Activated CD4-positive, alpha-beta T cell treated with anti-CD3 and anti-CD28 coated beads, Interleukin-2, amount 10 ng/mL, durations not matched to agents 24 days and 14 days (primary cell): ENCODE measurements around the gene KAT7. TPM values are rescaled to one million over a fixed set of nuclear protein-coding genes. Genes with fewer than 3 reads are reported as not detected.
A peak's percentile ranks its signal among the peaks of the same experiment; 100 is the strongest.

Experiments
- DNase-seq: peaks from one replicate; pipeline ENCODE4 v3.0.0; 2022
- H3K27ac Mint-ChIP-seq: one replicate; pipeline ENCODE4 v1.8.0; 2022; ENCODE audit warnings: mild to moderate bottlenecking, mixed read lengths
- H3K27me3 Mint-ChIP-seq: one replicate; pipeline ENCODE4 v1.8.0; 2022; ENCODE audit warnings: mixed read lengths
- H3K36me3 Mint-ChIP-seq: one replicate; pipeline ENCODE4 v1.8.0; 2022; ENCODE audit warnings: low read depth, mild to moderate bottlenecking, mixed read lengths
- H3K4me1 Mint-ChIP-seq: one replicate; pipeline ENCODE4 v1.8.0; 2021; ENCODE audit warnings: mixed read lengths
- H3K4me3 Mint-ChIP-seq: one replicate; pipeline ENCODE4 v1.8.0; 2022; ENCODE audit warnings: mild to moderate bottlenecking, moderate library complexity, mixed read lengths
- H3K9me3 Mint-ChIP-seq: one replicate; pipeline ENCODE4 v1.8.0; 2021; ENCODE audit warnings: mixed read lengths
- intact Hi-C: fragments of 100-400 bp; cut with micrococcal nuclease; formaldehyde crosslinking; loops from one replicate; pipeline ENCODE4 v1.15.1; 2023
- total RNA-seq: library from RNA; stranded (reverse); gene quantifications from 2 replicates; pipeline ENCODE4 v1.2.3, GENCODE V29; 2022

KAT7 gene
- total RNA-seq, 1 donor from 2014 or later = 75.2 TPM

GRCh38 chr17:49866882-49867413 lies 78.5 kb downstream of the KAT7 start:
- Mint-ChIP-seq H3K27ac (no peak overlapping the region), H3K9me3 (no peaks in the 10 kb centered on the region), H3K4me1 (no peaks in the 10 kb centered on the region), H3K4me3 (no peak overlapping the region), H3K36me3 (no peaks in the 10 kb centered on the region), H3K27me3 (peaks cover 3% of the 10 kb centered on the region)
- no peak for DNase-seq
- intact Hi-C loops = no loop called here

GRCh38 chr17:49869038-49869374 lies 80.5 kb downstream of the KAT7 start:
- no peak overlapping the region for H3K27ac Mint-ChIP-seq
- DNase-seq = no peak
- H3K4me3 Mint-ChIP-seq = no peak overlapping the region
- intact Hi-C loops = no loop called here
- H3K36me3 Mint-ChIP-seq = no peaks in the 10 kb centered on the region
- no peaks in the 10 kb centered on the region for H3K27me3 Mint-ChIP-seq
- no peaks in the 10 kb centered on the region for H3K9me3 Mint-ChIP-seq
- peaks cover 13% of the 10 kb centered on the region for H3K4me1 Mint-ChIP-seq

GRCh38 chr17:49870298-49870697 lies 81.8 kb downstream of the KAT7 start:
- H3K4me1 Mint-ChIP-seq = peaks cover 13% of the 10 kb centered on the region

GRCh38 chr17:49871211-49871610 lies 82.7 kb downstream of the KAT7 start:
- Mint-ChIP-seq H3K4me1 (peaks cover 13% of the 10 kb centered on the region), H3K4me3 (no peak overlapping the region), H3K36me3 (no peaks in the 10 kb centered on the region), H3K9me3 (no peaks in the 10 kb centered on the region), H3K27ac (no peak overlapping the region), H3K27me3 (peaks cover 3% of the 10 kb centered on the region)
- intact Hi-C loops = no loop called here
- no peak for DNase-seq

More at GRCh38 chr17:49870298-49870697, 81.8 kb downstream of the KAT7 start:
- no peaks in the 10 kb centered on the region for H3K36me3 Mint-ChIP-seq
- intact Hi-C loops = no loop called here
- peaks cover 2% of the 10 kb centered on the region for H3K27me3 Mint-ChIP-seq
- no peaks in the 10 kb centered on the region for H3K9me3 Mint-ChIP-seq
- no peak overlapping the region for H3K4me3 Mint-ChIP-seq
- no peak overlapping the region for H3K27ac Mint-ChIP-seq
- DNase-seq = no peak

GRCh38 chr17:49872754-49873377 lies 84.4 kb downstream of the KAT7 start:
- Mint-ChIP-seq H3K27me3 (peaks cover 6% of the 10 kb centered on the region), H3K4me3 (no peak overlapping the region), H3K4me1 (peaks cover 13% of the 10 kb centered on the region), H3K36me3 (no peaks in the 10 kb centered on the region), H3K27ac (no peak overlapping the region), H3K9me3 (no peaks in the 10 kb centered on the region)
- intact Hi-C loops = no loop called here
- DNase-seq = no peak

- Mint-ChIP-seq H3K9me3 (no peaks in the 10 kb centered on the region), H3K36me3 (no peaks in the 10 kb centered on the region), H3K27ac (no peak overlapping the region), H3K4me1 (peaks cover 13% of the 10 kb centered on the region), H3K4me3 (no peak overlapping the region), H3K27me3 (peaks cover 8% of the 10 kb centered on the region)
- intact Hi-C loops = no loop called here
- DNase-seq = no peak
Observed at GRCh38 chr17:49873466-49873865, 85.0 kb downstream of the KAT7 start.

- H3K9me3 Mint-ChIP-seq = no peaks in the 10 kb centered on the region
- no peak overlapping the region for H3K4me3 Mint-ChIP-seq
- H3K36me3 Mint-ChIP-seq = no peaks in the 10 kb centered on the region
- DNase-seq = no peak
- no peak overlapping the region for H3K27ac Mint-ChIP-seq
- intact Hi-C loops = no loop called here
- peaks cover 10% of the 10 kb centered on the region for H3K27me3 Mint-ChIP-seq
- H3K4me1 Mint-ChIP-seq = peaks cover 13% of the 10 kb centered on the region
Observed at GRCh38 chr17:49873926-49874325, 85.4 kb downstream of the KAT7 start.

GRCh38 chr17:49874911-49875310 lies 86.4 kb downstream of the KAT7 start:
- Mint-ChIP-seq H3K4me1 (peaks cover 13% of the 10 kb centered on the region), H3K9me3 (no peaks in the 10 kb centered on the region)

GRCh38 chr17:49875685-49876084 lies 87.2 kb downstream of the KAT7 start:
- no peak for DNase-seq
- Mint-ChIP-seq H3K4me1 (peaks cover 15% of the 10 kb centered on the region), H3K27me3 (peaks cover 24% of the 10 kb centered on the region), H3K27ac (no peak overlapping the region), H3K9me3 (no peaks in the 10 kb centered on the region), H3K4me3 (no peak overlapping the region), H3K36me3 (no peaks in the 10 kb centered on the region)
- intact Hi-C loops = no loop called here

More at GRCh38 chr17:49874911-49875310, 86.4 kb downstream of the KAT7 start:
- intact Hi-C loops = no loop called here
- H3K27ac Mint-ChIP-seq = no peak overlapping the region
- H3K36me3 Mint-ChIP-seq = no peaks in the 10 kb centered on the region
- peaks cover 19% of the 10 kb centered on the region for H3K27me3 Mint-ChIP-seq
- no peak overlapping the region for H3K4me3 Mint-ChIP-seq
- no peak for DNase-seq

- H3K4me3 Mint-ChIP-seq = no peak overlapping the region
- intact Hi-C loops = no loop called here
- no peak for DNase-seq
- H3K27ac Mint-ChIP-seq = no peak overlapping the region
- peaks cover 36% of the 10 kb centered on the region for H3K27me3 Mint-ChIP-seq
- H3K9me3 Mint-ChIP-seq = no peaks in the 10 kb centered on the region
- no peaks in the 10 kb centered on the region for H3K36me3 Mint-ChIP-seq
- H3K4me1 Mint-ChIP-seq = peaks cover 3% of the 10 kb centered on the region
Observed at GRCh38 chr17:49878931-49879904, 90.7 kb downstream of the KAT7 start.

- Mint-ChIP-seq H3K4me3 (peak overlapping the region; percentile 54), H3K27ac (no peak overlapping the region), H3K9me3 (no peaks in the 10 kb centered on the region), H3K36me3 (no peaks in the 10 kb centered on the region), H3K4me1 (peaks cover 3% of the 10 kb centered on the region), H3K27me3 (peaks cover 35% of the 10 kb centered on the region)
- intact Hi-C loops = loop anchor here (1.0 kb wide), 1 partner anchor 118 kb away; no protein-coding TSS in a partner anchor
- DNase-seq = peak; percentile 92
Observed at GRCh38 chr17:49880291-49881053, 92.0 kb downstream of the KAT7 start.

GRCh38 chr17:49881054-49881402 lies 92.5 kb downstream of the KAT7 start:
- Mint-ChIP-seq H3K27ac (no peak overlapping the region), H3K27me3 (peaks cover 34% of the 10 kb centered on the region), H3K9me3 (no peaks in the 10 kb centered on the region), H3K4me3 (no peak overlapping the region), H3K4me1 (peaks cover 3% of the 10 kb centered on the region), H3K36me3 (no peaks in the 10 kb centered on the region)
- intact Hi-C loops = no loop called here
- DNase-seq = no peak

GRCh38 chr17:49882434-49882833 lies 94.0 kb downstream of the KAT7 start:
- DNase-seq = no peak
- no peaks in the 10 kb centered on the region for H3K36me3 Mint-ChIP-seq
- H3K27me3 Mint-ChIP-seq = peaks cover 36% of the 10 kb centered on the region
- intact Hi-C loops = no loop called here
- no peak overlapping the region for H3K4me3 Mint-ChIP-seq
- H3K4me1 Mint-ChIP-seq = peaks cover 3% of the 10 kb centered on the region
- no peaks in the 10 kb centered on the region for H3K9me3 Mint-ChIP-seq
- no peak overlapping the region for H3K27ac Mint-ChIP-seq
